Ureter (tissue), 1 donor: ENCODE results near the gene TRIM75. TPM values are rescaled to one million over a fixed set of nuclear protein-coding genes. Genes with fewer than 3 reads are reported as not detected.
"Not testable (repeated sequence)": the region's sequence is repeated elsewhere in the genome, so short reads cannot be mapped to it uniquely, and the experiment has no call there.

Experiments
- DNase-seq: peaks from one replicate; pipeline ENCODE4 v3.0.0-alpha.2; 2020; ENCODE audit warnings: low spot score
- total RNA-seq: library from RNA; stranded (reverse); gene quantifications from one replicate; pipeline ENCODE4 v1.2.4, GENCODE V29; 2023
- donor health status: DM: yes; HTN: yes; CAD: no.

Gene TRIM75
- total RNA-seq = not detected

- no peak for DNase-seq
Observed at GRCh38 chr4:165053645-165054044, at the start of gene TRIM75. TRIM75 (plus strand) TSS chr4:165053866; CDS start chr4:165059148, 5,282 bp downstream.

DNA sequence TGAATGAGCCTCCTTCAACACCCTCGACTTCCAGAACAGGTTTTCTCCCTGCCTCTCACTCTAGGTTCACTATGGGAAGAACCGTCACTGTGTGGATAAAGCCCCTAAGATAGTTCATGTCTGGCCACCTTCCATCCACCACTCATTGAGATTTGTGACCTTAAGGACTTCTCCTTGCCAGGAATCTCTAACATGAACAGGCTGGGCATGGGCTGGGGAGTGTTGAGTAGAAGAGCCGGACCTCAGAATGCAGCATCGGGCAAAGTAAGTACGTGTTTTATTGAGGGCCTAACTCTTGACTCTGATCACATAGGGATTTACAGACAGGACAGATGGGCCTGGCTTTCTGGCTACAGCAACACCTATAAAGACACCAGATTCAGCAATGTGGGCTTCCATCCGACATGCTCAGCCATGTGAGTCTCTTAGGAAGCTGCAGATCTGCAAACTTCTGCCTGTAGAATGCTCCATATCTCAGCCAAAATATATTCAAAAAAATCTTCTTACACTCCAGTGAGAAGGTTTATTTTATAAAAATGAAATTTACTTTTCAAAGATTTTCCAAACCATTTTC, 48.2 kb upstream of the TRIM75 start:
- no peak for DNase-seq

DNA sequence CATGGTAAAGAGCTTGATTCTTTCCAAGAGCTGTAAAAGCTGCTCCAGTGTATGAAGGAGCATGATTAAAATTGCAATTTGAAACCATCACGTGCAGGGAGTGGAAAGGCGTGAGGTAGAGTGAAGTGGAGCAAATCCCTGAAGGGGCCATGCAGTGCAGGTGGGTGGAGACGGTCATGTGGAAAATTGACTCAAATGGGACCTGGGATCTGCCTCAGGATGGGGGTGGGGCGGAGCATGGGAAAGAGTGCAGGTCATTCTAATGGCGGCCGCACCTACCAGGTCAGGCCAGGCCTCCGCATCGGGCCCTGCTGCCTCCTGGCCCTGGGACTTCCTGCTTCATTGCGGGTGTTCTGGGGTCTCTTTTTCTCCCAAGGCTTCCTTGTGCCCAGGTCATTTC, 47.2 kb upstream of the TRIM75 start:
- DNase-seq = no peak

DNA sequence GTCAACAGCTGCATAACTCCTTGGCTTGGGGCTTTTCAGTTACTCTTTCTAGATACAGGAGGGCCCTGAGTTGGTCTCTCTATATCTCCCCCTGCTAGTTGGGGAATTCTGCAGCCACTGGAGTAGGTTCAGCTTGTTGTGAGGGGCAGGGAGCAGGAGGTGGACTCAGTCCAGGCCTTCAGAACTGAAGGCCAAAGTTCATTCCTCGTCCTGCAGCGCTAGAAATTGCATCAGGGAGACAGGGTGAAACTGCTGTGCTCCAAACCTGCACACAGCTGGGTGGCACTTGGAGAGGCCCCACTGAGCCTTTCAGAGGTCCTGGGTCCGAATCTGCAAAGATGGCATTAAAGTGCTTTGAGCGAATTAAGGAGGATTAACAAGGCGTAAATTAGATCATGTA, 46.8 kb upstream of the TRIM75 start:
- no peak for DNase-seq

- no peak for DNase-seq
Observed at GRCh38 chr4:165009493-165010227, 44.0 kb upstream of the TRIM75 start.

- DNase-seq = no peak
Observed at GRCh38 chr4:165010487-165010886, 43.2 kb upstream of the TRIM75 start.

DNA sequence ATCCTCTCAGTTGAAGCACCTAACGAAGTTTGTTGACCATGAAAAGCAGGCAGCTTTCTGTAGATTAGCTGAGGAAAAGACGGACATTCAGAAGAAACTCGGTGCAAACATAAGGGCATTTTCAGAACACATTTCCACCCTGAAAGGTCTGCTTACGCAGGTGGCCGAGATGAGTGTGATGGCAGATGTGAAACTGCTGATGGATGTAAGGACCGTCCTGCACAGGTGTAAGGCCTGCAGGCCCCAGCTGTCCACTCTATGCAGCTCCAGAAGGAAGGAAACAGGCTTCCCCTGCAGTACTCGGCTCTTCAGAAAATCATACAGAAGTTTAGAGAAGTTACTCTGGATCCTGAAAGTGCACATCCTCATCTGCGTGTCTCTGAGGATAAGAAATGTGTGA, 42.7 kb upstream of the TRIM75 start:
- DNase-seq = no peak

GRCh38 chr4:165011403-165011802, 42.3 kb upstream of the TRIM75 start:
- DNase-seq = no peak

DNA sequence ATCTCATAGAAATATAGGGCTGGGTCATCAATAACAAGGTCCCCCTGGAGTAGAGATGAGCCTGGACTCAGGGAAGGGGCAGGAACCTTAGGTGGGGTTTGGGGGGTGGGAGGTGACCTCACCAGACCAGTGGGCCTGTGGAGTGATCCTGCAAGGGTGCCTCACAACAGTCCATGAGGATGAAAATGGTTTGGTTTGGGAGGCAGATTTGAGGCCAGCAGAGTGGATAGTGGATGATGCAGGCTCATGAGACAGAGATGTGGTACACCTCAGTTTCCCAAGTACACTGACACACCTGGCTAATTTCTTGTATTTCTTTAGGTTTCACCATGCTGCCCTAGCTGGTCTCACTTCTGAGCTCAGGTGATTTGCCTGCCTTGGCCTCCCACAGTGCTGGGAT, 40.0 kb upstream of the TRIM75 start:
- DNase-seq = no peak

- no peak for DNase-seq
Observed at GRCh38 chr4:165016971-165017370, 36.7 kb upstream of the TRIM75 start.

GRCh38 chr4:165019995-165020394, 33.7 kb upstream of the TRIM75 start:
- DNase-seq = not testable (repeated sequence)

DNA sequence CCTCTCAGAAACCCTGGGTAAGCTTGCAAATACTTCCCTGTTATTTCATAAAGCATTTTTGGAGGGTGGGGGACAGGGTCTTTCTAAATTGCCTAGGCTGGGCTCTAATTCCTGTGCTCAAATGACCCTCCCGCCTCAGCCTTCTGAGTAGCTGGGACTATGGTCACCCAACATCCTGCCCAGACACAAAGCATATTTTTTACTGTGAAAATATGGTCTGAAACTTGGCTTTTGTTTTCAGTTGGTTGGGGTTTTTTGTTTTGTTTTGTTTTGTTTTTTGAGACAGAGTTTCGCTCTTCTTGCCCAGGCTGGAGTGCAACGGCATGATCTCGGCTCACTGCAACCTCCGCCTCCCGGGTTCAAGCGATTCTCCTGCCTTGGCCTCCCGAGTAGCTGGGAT, 27.9 kb upstream of the TRIM75 start:
- not testable (repeated sequence) for DNase-seq

DNA sequence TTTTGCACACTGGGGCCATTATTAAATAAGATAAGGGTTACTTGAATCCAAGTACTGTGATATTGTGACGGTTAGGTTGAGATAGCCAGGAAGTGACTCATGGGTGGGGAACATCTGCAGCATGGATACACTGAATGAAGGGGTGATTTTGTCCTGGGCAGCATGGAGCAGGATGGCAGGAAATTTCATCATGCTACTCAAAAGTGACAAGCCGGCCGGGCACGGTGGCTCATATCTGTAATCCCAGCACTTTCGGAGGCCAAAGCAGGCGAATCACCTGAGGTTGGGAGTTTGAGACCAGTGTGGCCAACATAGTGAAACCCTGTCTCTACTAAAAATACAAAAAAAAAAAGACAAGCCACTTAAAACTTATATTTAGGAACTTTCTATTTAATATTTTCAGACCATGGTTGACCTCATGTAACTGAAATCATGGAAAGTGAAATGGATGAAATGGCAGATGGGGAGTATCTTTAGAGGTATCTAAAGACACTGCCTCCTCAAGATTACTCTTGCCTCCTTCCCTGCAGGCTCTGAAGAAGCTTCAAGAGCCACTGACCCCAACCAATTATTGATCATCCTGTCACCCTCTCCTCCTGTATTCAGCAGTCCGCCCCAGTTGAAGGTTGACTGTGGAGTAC, 25.8 kb upstream of the TRIM75 start:
- no peak for DNase-seq

DNA sequence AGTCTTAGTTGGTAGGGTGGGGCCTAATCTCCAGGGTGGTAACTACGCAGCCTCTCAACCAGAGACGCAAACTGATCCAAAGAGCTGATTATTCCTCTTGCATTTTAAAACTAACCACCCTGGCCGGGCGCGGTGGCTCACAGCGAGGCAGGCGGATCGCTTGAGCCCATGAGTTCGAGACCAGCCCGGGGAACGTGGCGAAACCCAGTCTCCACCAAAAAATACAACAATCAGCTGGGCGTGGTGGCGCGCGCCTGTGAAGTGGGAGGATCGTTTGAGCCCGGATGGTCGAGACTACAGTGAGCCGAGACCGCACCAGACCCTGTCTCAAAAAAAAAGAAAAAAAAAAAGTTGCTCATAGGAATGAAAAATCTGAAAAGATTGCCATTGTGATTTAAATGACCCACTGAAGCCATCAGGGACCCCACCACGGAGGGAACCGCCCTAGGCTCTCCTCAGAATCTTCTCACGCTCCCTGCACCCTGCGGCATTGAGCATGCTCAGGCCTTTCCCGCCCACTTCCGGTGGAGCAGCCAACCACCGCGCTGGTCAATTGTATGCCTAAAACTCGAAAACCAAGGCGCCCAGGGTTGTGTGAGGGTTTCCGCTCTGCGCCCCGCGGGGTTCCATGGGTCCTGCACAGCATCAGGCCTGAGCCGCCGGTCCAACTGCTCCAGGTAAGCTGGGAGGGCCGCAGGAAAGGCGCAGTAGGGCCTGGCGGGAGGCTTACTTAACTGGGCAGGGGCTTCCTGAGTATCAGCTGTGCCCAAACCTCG, 22.0 kb upstream of the TRIM75 start, which contains the start of gene TRIM60:
Gene TRIM60 (plus strand): TSS at position 564 of the 776 bp plus-strand sequence. CDS start 8,074 bp downstream, outside the sequence.
- no peak for DNase-seq

- no peak for DNase-seq
Observed at GRCh38 chr4:165048170-165048569, 5.5 kb upstream of the TRIM75 start.

GRCh38 chr4:165052627-165053026, 1.0 kb upstream of the TRIM75 start:
- no peak for DNase-seq

DNA sequence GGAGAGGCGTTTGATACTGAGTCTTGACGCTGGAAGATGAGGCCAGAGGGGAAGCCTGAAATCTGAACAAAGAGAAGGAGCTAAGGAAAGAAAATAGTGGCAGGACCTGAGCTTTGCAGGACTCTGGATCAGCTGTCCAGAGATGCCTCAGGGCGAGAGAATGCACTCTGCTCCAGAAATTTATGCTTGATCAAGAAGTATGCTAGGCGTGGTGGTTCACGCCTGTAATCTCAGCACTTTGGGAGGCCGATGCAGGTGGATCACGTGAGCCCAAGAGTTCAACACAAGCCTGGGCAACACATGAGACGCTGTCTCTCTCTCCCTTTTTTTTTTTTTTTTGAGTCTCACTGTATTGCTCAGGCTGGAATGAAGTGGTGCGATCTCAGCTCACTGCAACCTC, 1.9 kb downstream of the TRIM75 start:
- no peak for DNase-seq

GRCh38 chr4:165058666-165059065, 5.0 kb downstream of the TRIM75 start:
- DNase-seq = no peak

- no peak for DNase-seq
Observed at GRCh38 chr4:165059386-165059785, 5.7 kb downstream of the TRIM75 start.

DNA sequence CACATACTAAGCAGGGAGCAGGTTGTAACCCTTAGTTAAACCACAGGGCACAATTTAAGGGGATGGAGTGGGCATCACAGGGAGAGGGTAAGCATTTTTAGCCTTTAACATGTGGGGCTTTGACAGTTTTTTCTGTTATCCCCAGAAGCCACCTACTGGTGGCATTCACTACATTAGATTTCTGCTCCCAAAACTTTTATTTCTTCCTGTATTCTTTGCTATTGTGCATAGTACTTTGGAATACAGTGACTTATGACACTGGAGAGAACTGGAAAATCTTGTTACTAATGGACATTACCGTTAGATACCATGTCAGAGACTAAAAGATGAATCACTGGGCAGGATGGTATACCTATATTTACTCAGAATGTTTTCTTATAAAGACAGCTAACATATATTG, 7.3 kb downstream of the TRIM75 start:
- no peak for DNase-seq

DNA sequence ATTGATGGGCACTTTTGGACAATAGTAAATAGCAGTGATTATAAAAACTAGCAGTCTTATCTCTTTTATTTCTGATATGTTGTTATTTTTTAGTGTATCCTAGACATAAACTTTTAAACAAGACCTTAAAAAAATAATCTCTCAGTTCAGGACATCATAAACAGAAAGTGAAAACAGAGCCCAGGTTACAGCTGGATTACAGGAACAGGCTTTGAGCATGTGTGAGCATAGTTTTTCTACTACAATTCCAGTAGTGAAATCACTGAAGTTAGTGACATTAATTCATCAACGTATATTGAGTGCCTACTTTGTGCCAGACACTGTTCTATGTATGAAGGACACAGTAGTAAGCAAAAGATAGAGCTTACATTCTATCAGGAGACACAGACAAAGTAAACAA, 16.9 kb downstream of the TRIM75 start:
- no peak for DNase-seq

DNA sequence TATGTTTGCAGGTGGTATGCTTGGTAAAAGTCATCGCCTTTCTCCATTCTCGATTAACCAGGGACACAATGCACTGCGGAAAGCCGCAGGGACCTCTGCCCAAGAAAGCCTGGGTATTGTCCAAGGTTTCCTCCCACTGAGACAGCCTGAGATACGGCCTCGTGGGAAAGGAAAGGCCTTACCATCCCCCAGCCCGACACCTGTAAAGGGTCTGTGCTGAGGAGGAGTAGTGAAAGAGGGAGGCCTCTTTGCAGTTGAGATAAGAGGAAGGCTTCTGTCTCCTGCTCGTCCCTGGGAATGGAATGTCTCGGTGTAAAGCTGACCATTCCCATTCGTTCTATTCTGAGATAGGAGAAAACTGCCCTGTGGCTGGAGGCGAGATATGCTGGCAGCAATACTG, 19.7 kb downstream of the TRIM75 start:
- DNase-seq = not testable (repeated sequence)
